Measurements from ENCODE around the gene TTL. TPM values are rescaled to one million over a fixed set of nuclear protein-coding genes. Genes with fewer than 3 reads are reported as not detected.
"Not testable (repeated sequence)": the region's sequence is repeated elsewhere in the genome, so short reads cannot be mapped to it uniquely, and the experiment has no call there.

Gene TTL
- total RNA-seq, 1 donor, result 75.6 TPM

DNA sequence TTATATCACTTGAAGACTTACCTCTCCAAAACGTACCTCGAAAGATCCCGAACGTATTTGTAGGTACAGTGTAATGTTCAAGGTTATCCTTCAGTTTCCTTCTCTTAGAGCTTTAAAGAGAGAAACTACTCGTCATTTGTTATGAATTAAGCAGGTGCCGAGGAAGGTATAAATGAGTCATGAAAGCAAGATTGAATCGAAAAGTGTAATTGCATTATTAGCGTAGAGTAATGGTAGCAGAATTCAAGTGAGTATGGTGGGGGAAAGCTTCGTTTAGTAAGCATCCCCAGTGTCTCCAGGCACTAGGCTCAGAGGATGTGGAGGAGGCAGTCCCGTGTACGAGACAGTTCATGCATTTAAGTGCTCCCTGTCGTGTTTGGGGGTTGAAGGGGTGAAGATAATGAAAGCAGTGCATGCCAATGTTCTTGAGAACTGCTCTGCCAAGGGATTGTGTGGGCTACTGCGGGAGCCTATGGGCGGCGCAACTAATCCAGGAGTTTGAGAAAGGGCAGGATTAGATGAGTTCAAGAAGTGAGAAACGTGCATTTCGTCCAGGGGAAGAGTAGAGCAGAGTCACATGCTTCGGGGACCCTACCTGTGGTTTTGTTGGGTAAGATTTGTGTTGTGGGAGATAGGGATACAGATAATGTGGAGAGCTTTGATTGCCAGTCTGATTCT, 61.2 kb downstream of the TTL start:
- H3K4me3 ChIP-seq (ENCODE audit: low read depth, low read length), result peak overlapping the region; percentile 99
- TF ChIP-seq CTCF (IDR thresholded peaks at IDR 0.05; ENCODE audit: insufficient read depth, low read length), result no peak
- peak; percentile 10 for DNase-seq (ENCODE audit: low read depth)

DNA sequence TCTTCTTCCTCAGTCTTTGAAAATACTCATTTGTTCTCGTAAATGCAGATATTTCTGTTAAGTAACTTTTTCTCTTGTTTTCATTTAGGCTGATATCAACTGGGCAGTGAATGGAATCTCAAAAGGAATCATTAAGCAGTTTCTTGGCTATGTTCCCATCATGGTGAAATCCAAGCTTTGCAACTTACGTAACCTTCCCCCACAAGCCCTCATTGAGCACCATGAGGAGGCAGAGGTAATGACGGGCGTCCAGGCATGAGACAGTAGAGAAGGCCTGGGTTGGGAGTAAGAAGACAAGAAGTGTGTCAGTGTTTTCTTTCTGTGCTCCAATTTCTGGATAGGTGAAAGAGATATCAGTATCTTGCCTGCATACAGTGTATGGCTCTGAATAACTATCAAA, 65.4 kb downstream of the TTL start:
- DNase-seq (ENCODE audit: low read depth), result peak; percentile 67
- TF ChIP-seq CTCF (IDR thresholded peaks at IDR 0.05; ENCODE audit: insufficient read depth, low read length), result no peak
- no peak overlapping the region for H3K4me3 ChIP-seq (ENCODE audit: low read depth, low read length)

DNA sequence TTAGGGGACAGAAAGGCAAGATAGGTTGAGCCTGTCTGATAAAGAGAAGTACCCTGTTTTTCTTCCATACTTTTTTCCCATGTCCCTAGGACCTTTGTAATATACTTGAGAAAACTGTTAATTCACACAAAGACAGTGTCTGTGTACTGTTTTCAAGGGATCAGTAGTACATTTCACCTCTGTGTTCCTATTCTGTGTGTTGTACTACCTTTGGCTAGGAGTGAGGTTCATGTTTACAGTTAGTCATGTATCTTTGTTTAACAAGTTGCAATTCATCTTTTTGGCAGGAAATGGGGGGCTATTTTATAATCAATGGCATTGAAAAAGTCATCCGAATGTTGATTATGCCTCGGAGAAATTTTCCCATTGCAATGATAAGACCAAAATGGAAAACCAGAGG, 67.0 kb downstream of the TTL start:
- DNase-seq (ENCODE audit: low read depth), result no peak
- H3K4me3 ChIP-seq (ENCODE audit: low read depth, low read length), result no peak overlapping the region
- TF ChIP-seq CTCF (IDR thresholded peaks at IDR 0.05; ENCODE audit: insufficient read depth, low read length), result no peak

- no peak for TF ChIP-seq CTCF (IDR thresholded peaks at IDR 0.05; ENCODE audit: insufficient read depth, low read length)
- H3K4me3 ChIP-seq (ENCODE audit: low read depth, low read length), result no peak overlapping the region
- no peak for DNase-seq (ENCODE audit: low read depth)
Observed at GRCh38 chr2:112566104-112566503, 84.1 kb downstream of the TTL start.

GRCh38 chr2:112566508-112566907, 84.6 kb downstream of the TTL start:
- not testable (repeated sequence) for H3K4me3 ChIP-seq (ENCODE audit: low read depth, low read length); DNase-seq (ENCODE audit: low read depth)

GRCh38 chr2:112572005-112572404, 90.0 kb downstream of the TTL start:
- no peak for TF ChIP-seq CTCF (IDR thresholded peaks at IDR 0.05; ENCODE audit: insufficient read depth, low read length)
- no peak for DNase-seq (ENCODE audit: low read depth)
- no peak overlapping the region for H3K4me3 ChIP-seq (ENCODE audit: low read depth, low read length)

DNA sequence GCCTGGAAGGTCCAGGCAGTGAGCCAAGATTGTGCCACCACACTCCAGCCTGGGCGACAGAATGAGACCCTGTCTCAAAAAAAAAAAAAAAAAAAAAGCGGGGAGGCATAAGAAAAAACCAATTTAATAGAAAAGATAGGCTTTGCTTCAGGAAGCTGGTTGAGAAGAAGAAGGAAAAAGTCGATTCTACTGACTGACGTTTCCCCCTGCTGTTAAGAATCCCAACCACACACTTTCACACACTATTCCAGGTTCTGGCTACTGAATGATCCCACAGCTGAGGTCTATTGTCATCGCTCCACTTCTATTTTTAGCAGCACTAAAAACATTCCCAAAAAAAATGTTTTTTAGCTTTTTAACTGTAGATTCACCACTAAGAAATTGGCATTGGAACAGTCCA, 95.8 kb downstream of the TTL start:
- peak; percentile 50 for DNase-seq (ENCODE audit: low read depth)
- no peak overlapping the region for H3K4me3 ChIP-seq (ENCODE audit: low read depth, low read length)
- peak; percentile 40 for TF ChIP-seq CTCF (IDR thresholded peaks at IDR 0.05; ENCODE audit: insufficient read depth, low read length)
